Tibial nerve (tissue), 4 donors: ENCODE data around the gene IER3IP1.

Experiments used
- EP300 ChIP-seq, 2 donors: sonication (generic); formaldehyde crosslinking; IDR thresholded peaks; one replicate each; pipeline ENCODE4 v1.6.1; 2017; ENCODE audit warnings: antibody characterized with exemption in 2 of 2, mild to moderate bottlenecking in 1 of 2
- POLR2A ChIP-seq, 2 donors: fragments of 450-650 bp; IDR thresholded peaks; one replicate each; pipeline ENCODE4 v1.6.1; 2017; ENCODE audit warnings: antibody characterized with exemption in 2 of 2, mild to moderate bottlenecking in 2 of 2, moderate library complexity in 2 of 2
- TF ChIP-seq, protein P1 (sequence below), 5 experiments: fragments of 200-600 bp in 3 of 5; fragments of 450-650 bp in 2 of 5; sonication (generic) in 3 of 5; IDR thresholded peaks; one replicate each; pipeline ENCODE4 v1.5.1; 2016 to 2019; ENCODE audit warnings: antibody characterized with exemption in 5 of 5, mild to moderate bottlenecking in 3 of 5, moderate library complexity in 2 of 5

- TF ChIP-seq, protein P1, sequence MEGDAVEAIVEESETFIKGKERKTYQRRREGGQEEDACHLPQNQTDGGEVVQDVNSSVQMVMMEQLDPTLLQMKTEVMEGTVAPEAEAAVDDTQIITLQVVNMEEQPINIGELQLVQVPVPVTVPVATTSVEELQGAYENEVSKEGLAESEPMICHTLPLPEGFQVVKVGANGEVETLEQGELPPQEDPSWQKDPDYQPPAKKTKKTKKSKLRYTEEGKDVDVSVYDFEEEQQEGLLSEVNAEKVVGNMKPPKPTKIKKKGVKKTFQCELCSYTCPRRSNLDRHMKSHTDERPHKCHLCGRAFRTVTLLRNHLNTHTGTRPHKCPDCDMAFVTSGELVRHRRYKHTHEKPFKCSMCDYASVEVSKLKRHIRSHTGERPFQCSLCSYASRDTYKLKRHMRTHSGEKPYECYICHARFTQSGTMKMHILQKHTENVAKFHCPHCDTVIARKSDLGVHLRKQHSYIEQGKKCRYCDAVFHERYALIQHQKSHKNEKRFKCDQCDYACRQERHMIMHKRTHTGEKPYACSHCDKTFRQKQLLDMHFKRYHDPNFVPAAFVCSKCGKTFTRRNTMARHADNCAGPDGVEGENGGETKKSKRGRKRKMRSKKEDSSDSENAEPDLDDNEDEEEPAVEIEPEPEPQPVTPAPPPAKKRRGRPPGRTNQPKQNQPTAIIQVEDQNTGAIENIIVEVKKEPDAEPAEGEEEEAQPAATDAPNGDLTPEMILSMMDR (IDR thresholded peaks at IDR 0.05), result no peak
- TF ChIP-seq EP300 (IDR thresholded peaks at IDR 0.05), result no peak
- no peak for TF ChIP-seq POLR2A (IDR thresholded peaks at IDR 0.05)
These were observed 24.7 kb downstream of the IER3IP1 start for GRCh38 chr18:47151439-47151838.
